CD8-positive, alpha-beta memory T cell (primary cell): ENCODE measurements around the gene CUEDC2. TPM values are rescaled to one million over a fixed set of nuclear protein-coding genes. Genes with fewer than 3 reads are reported as not detected.

Source experiments
- CTCF ChIA-PET: fragments of 350-600 bp; sonication (Branson Sonifier 250); formaldehyde crosslinking; loops from one replicate; lab custom pipeline; 2021; ENCODE audit warnings: antibody characterized with exemption; lab: Charles Lee
- POLR2A ChIA-PET: fragments of 350-600 bp; sonication (Branson Sonifier 250); formaldehyde crosslinking; loops from one replicate; lab custom pipeline; 2021; ENCODE audit warnings: antibody characterized with exemption; lab: Charles Lee
- DNase-seq, 5 donors: peaks; one replicate each; pipeline versions ENCODE4 v3.0.0 to v3.0.0-alpha.2; 2020 to 2022; ENCODE audit warnings: mixed read lengths in 1 of 5
- H3K27ac ChIP-seq: one replicate; pipeline ENCODE4 v1.7.0; 2013; ENCODE audit warnings: low read depth, mild to moderate bottlenecking, low read length, moderate library complexity
- H3K27me3 ChIP-seq: 2 replicates; pipeline ENCODE4 v1.7.0; 2013; ENCODE audit warnings: low read length, mild to moderate bottlenecking; ENCODE audit not compliant: insufficient read depth, poor library complexity, severe bottlenecking
- H3K36me3 ChIP-seq: 2 replicates; pipeline ENCODE4 v1.7.0; 2013; ENCODE audit warnings: mild to moderate bottlenecking, low read length, moderate library complexity; ENCODE audit not compliant: insufficient read depth
- H3K4me1 ChIP-seq: 2 replicates; pipeline ENCODE4 v1.7.0; 2013; ENCODE audit warnings: mild to moderate bottlenecking, low read length, moderate library complexity; ENCODE audit not compliant: insufficient read depth
- H3K4me3 ChIP-seq: 2 replicates; pipeline ENCODE4 v1.7.0; 2013; ENCODE audit warnings: mild to moderate bottlenecking, low read length
- H3K9me3 ChIP-seq: 2 replicates; pipeline ENCODE4 v1.7.0; 2013; ENCODE audit warnings: mild to moderate bottlenecking, low read length
- H3K27ac Mint-ChIP-seq, 8 donors: one replicate each; pipeline ENCODE4 v1.8.0; 2020 to 2021; ENCODE audit warnings: mixed read lengths in 8 of 8, mild to moderate bottlenecking in 6 of 8, inconsistent platforms in 3 of 8, moderate library complexity in 3 of 8
- H3K27me3 Mint-ChIP-seq, 2 donors: one replicate each; pipeline ENCODE4 v1.8.0; 2020 to 2021; ENCODE audit warnings: mixed read lengths in 2 of 2, mild to moderate bottlenecking in 1 of 2, moderate library complexity in 1 of 2
- H3K36me3 Mint-ChIP-seq, 3 donors: one replicate each; pipeline ENCODE4 v1.8.0; 2020 to 2021; ENCODE audit warnings: mixed read lengths in 3 of 3, inconsistent platforms in 1 of 3, mild to moderate bottlenecking in 1 of 3
- H3K4me1 Mint-ChIP-seq, 3 donors: one replicate each; pipeline ENCODE4 v1.8.0; 2020 to 2021; ENCODE audit warnings: mixed read lengths in 3 of 3, inconsistent platforms in 1 of 3, mild to moderate bottlenecking in 1 of 3
- H3K4me3 Mint-ChIP-seq, 7 donors: one replicate each; pipeline ENCODE4 v1.8.0; 2020 to 2021; ENCODE audit warnings: mixed read lengths in 7 of 7, mild to moderate bottlenecking in 6 of 7, moderate library complexity in 4 of 7, inconsistent platforms in 2 of 7
- H3K9me3 Mint-ChIP-seq, 5 donors: one replicate each; pipeline ENCODE4 v1.8.0; 2020 to 2022; ENCODE audit warnings: mixed read lengths in 5 of 5, mild to moderate bottlenecking in 3 of 5, moderate library complexity in 2 of 5, inconsistent platforms in 1 of 5
- polyA plus RNA-seq: library from polyadenylated mRNA; unstranded; fragments of 300-500 nt; fragmentation: Illumina TruSeq; gene quantifications from one replicate; pipeline ENCODE4 v1.2.3, GENCODE V29; 2021
- total RNA-seq, 2 experiments: library from RNA; stranded (reverse); gene quantifications; one replicate each; pipeline ENCODE4 v1.2.3, GENCODE V29; 2021

The CUEDC2 gene
- total and polyA plus RNA-seq, 3 experiments from 2014 or later = 61.7 to 64.8 (median 62.4) TPM

- Mint-ChIP-seq H3K4me3 (peak overlapping the region; percentile 11 to 79 (median 71)), H3K36me3 (peaks cover 0 to 3% (median 0%) of the 10 kb centered on the region in 3 donors), H3K4me1 (peaks cover 16 to 35% (median 26%) of the 10 kb centered on the region in 3 donors), H3K9me3 (no peaks in the 10 kb centered on the region), H3K27ac (peak overlapping the region in 7 of 8 donors; percentile 3 to 86 (median 59)), H3K27me3 (peaks cover 24 to 37% of the 10 kb centered on the region in 2 donors)
- CTCF ChIA-PET = interaction anchor here (2.1 kb wide), 1 partner anchor 9 kb away, joined by 10 read pairs; no protein-coding TSS in a partner anchor
- H3K4me1 ChIP-seq = peaks cover 21% of the 10 kb centered on the region
- peaks cover 37% of the 10 kb centered on the region for H3K27me3 ChIP-seq
- no peak overlapping the region for H3K27ac ChIP-seq
- H3K9me3 ChIP-seq = no peaks in the 10 kb centered on the region
- no peak overlapping the region for H3K4me3 ChIP-seq
- POLR2A ChIA-PET = no interaction called here
- H3K36me3 ChIP-seq = no peaks in the 10 kb centered on the region
- peak in 1 of 5 donors; percentile 42 for DNase-seq
These were observed 24.1 kb downstream of the CUEDC2 start for GRCh38 chr10:102408131-102408727.

GRCh38 chr10:102407425-102408130 is 24.8 kb downstream of the CUEDC2 start:
- POLR2A ChIA-PET = no interaction called here

GRCh38 chr10:102406815-102407214 is 25.6 kb downstream of the CUEDC2 start:
- no peaks in the 10 kb centered on the region for H3K9me3 Mint-ChIP-seq
- peaks cover 19 to 26% of the 10 kb centered on the region in 2 donors for H3K27me3 Mint-ChIP-seq
- Histone ChIP-seq H3K27ac (no peak overlapping the region), H3K36me3 (no peaks in the 10 kb centered on the region), H3K4me1 (peaks cover 15% of the 10 kb centered on the region), H3K9me3 (no peaks in the 10 kb centered on the region), H3K4me3 (no peak overlapping the region), H3K27me3 (peaks cover 26% of the 10 kb centered on the region)
- peaks cover 16 to 28% (median 20%) of the 10 kb centered on the region in 3 donors for H3K4me1 Mint-ChIP-seq
- CTCF ChIA-PET = interaction anchor here (1.2 to 2.1 kb wide), 2 partner anchors 8 to 177 kb away, joined by 4 to 10 read pairs; no protein-coding TSS in a partner anchor
- POLR2A ChIA-PET = no interaction called here
- H3K4me3 Mint-ChIP-seq = peak overlapping the region in 4 of 7 donors; percentile 23 to 65 (median 42)
- no peak for DNase-seq
- H3K36me3 Mint-ChIP-seq = peaks cover 0 to 10% (median 0%) of the 10 kb centered on the region in 3 donors
- peak overlapping the region in 1 of 8 donors; percentile 59 for H3K27ac Mint-ChIP-seq

More at GRCh38 chr10:102407425-102408130, 24.8 kb downstream of the CUEDC2 start:
- Mint-ChIP-seq H3K9me3 (no peaks in the 10 kb centered on the region), H3K27me3 (peaks cover 23 to 31% of the 10 kb centered on the region in 2 donors), H3K27ac (peak overlapping the region in 2 of 8 donors; percentile 41 to 59), H3K4me3 (peak overlapping the region in 6 of 7 donors; percentile 15 to 79 (median 52)), H3K36me3 (peaks cover 0 to 3% (median 0%) of the 10 kb centered on the region in 3 donors), H3K4me1 (peaks cover 16 to 29% (median 20%) of the 10 kb centered on the region in 3 donors)
- DNase-seq = no peak
- H3K36me3 ChIP-seq = no peaks in the 10 kb centered on the region
- H3K4me1 ChIP-seq = peaks cover 15% of the 10 kb centered on the region
- no peak overlapping the region for H3K27ac ChIP-seq
- H3K9me3 ChIP-seq = no peaks in the 10 kb centered on the region
- CTCF ChIA-PET = interaction anchor here (1.2 to 2.1 kb wide), 2 partner anchors 8 to 178 kb away, joined by 4 to 10 read pairs; no protein-coding TSS in a partner anchor
- no peak overlapping the region for H3K4me3 ChIP-seq
- H3K27me3 ChIP-seq = peaks cover 32% of the 10 kb centered on the region

- H3K36me3 Mint-ChIP-seq = peaks cover 0 to 18% (median 0%) of the 10 kb centered on the region in 3 donors
- DNase-seq = no peak
- no peak overlapping the region for H3K4me3 ChIP-seq
- peaks cover 8% of the 10 kb centered on the region for H3K36me3 ChIP-seq
- H3K27me3 ChIP-seq = peaks cover 15% of the 10 kb centered on the region
- peaks cover 15% of the 10 kb centered on the region for H3K4me1 ChIP-seq
- peaks cover 11 to 20% (median 14%) of the 10 kb centered on the region in 3 donors for H3K4me1 Mint-ChIP-seq
- ChIA-PET CTCF (interaction anchor here (0.7 to 4.3 kb wide), 4 partner anchors 10 to 175 kb away, joined by 3 to 27 read pairs (median 4); partner anchors contain the start of genes NFKB2 and PSD), POLR2A (no interaction called here)
- H3K9me3 ChIP-seq = no peaks in the 10 kb centered on the region
- peaks cover 10 to 16% of the 10 kb centered on the region in 2 donors for H3K27me3 Mint-ChIP-seq
- H3K27ac Mint-ChIP-seq = peak overlapping the region in 2 of 8 donors; percentile 52 to 74
- peak overlapping the region in 2 of 7 donors; percentile 54 to 59 for H3K4me3 Mint-ChIP-seq
- no peak overlapping the region for H3K27ac ChIP-seq
- no peaks in the 10 kb centered on the region for H3K9me3 Mint-ChIP-seq
These were observed 26.7 kb downstream of the CUEDC2 start for GRCh38 chr10:102405632-102406031.

- CTCF ChIA-PET = interaction anchor here (0.8 to 4.3 kb wide), 4 partner anchors 10 to 175 kb away, joined by 3 to 27 read pairs (median 5); partner anchors contain the start of genes NFKB2 and PSD
- no peak for DNase-seq
These were observed 27.2 kb downstream of the CUEDC2 start for GRCh38 chr10:102405108-102405571.

GRCh38 chr10:102404361-102405107 is 27.8 kb downstream of the CUEDC2 start:
- peaks cover 10 to 21% (median 12%) of the 10 kb centered on the region in 3 donors for H3K4me1 Mint-ChIP-seq
- H3K36me3 Mint-ChIP-seq = peaks cover 0 to 28% (median 0%) of the 10 kb centered on the region in 3 donors
- peak overlapping the region in 1 of 8 donors; percentile 79 for H3K27ac Mint-ChIP-seq
- Histone ChIP-seq H3K4me1 (peaks cover 15% of the 10 kb centered on the region), H3K9me3 (no peaks in the 10 kb centered on the region), H3K27me3 (peaks cover 6% of the 10 kb centered on the region), H3K4me3 (no peak overlapping the region), H3K36me3 (peaks cover 8% of the 10 kb centered on the region), H3K27ac (no peak overlapping the region)
- no peak for DNase-seq
- ChIA-PET CTCF (interaction anchor here (0.8 to 4.3 kb wide), 11 partner anchors 9 to 178 kb away, joined by 3 to 27 read pairs (median 4); partner anchors contain the start of genes ELOVL3, NFKB2 and PSD), POLR2A (interaction anchor here (0.7 to 1.0 kb wide), 4 partner anchors 10 to 61 kb away, joined by 3 to 9 read pairs (median 5); no protein-coding TSS in a partner anchor)
- H3K4me3 Mint-ChIP-seq = no peak overlapping the region
- peaks cover 3 to 9% of the 10 kb centered on the region in 2 donors for H3K27me3 Mint-ChIP-seq
- no peaks in the 10 kb centered on the region for H3K9me3 Mint-ChIP-seq

More at GRCh38 chr10:102405108-102405571, 27.2 kb downstream of the CUEDC2 start:
- H3K27me3 Mint-ChIP-seq = peaks cover 9 to 15% of the 10 kb centered on the region in 2 donors
- Histone ChIP-seq H3K4me1 (peaks cover 15% of the 10 kb centered on the region), H3K4me3 (no peak overlapping the region), H3K27me3 (peaks cover 12% of the 10 kb centered on the region), H3K9me3 (no peaks in the 10 kb centered on the region), H3K36me3 (peaks cover 8% of the 10 kb centered on the region), H3K27ac (no peak overlapping the region)
- peak overlapping the region in 1 of 8 donors; percentile 79 for H3K27ac Mint-ChIP-seq
- no peaks in the 10 kb centered on the region for H3K9me3 Mint-ChIP-seq
- peak overlapping the region in 1 of 7 donors; percentile 54 for H3K4me3 Mint-ChIP-seq
- peaks cover 0 to 23% (median 0%) of the 10 kb centered on the region in 3 donors for H3K36me3 Mint-ChIP-seq
- POLR2A ChIA-PET = no interaction called here
- peaks cover 11 to 21% (median 14%) of the 10 kb centered on the region in 3 donors for H3K4me1 Mint-ChIP-seq

GRCh38 chr10:102403115-102403514 is 29.3 kb downstream of the CUEDC2 start:
- POLR2A ChIA-PET = interaction anchor here (0.9 to 1.0 kb wide), 3 partner anchors 9 to 47 kb away, joined by 3 to 9 read pairs (median 3); no protein-coding TSS in a partner anchor
- H3K9me3 ChIP-seq = no peaks in the 10 kb centered on the region
- H3K36me3 ChIP-seq = peaks cover 8% of the 10 kb centered on the region
- peaks cover 19% of the 10 kb centered on the region for H3K4me1 ChIP-seq
- Mint-ChIP-seq H3K27me3 (peaks cover 0 to 1% of the 10 kb centered on the region in 2 donors), H3K4me3 (no peak overlapping the region), H3K4me1 (peaks cover 10 to 24% (median 14%) of the 10 kb centered on the region in 3 donors), H3K27ac (no peak overlapping the region), H3K9me3 (no peaks in the 10 kb centered on the region), H3K36me3 (peaks cover 0 to 38% (median 0%) of the 10 kb centered on the region in 3 donors)
- peaks cover under 1% of the 10 kb centered on the region for H3K27me3 ChIP-seq
- CTCF ChIA-PET = interaction anchor here (0.9 to 4.3 kb wide), 13 partner anchors 8 to 177 kb away, joined by 3 to 27 read pairs (median 4); partner anchors contain the start of genes C10orf95, ELOVL3 and NFKB2
- DNase-seq = no peak
- no peak overlapping the region for H3K27ac ChIP-seq
- H3K4me3 ChIP-seq = no peak overlapping the region
